ENCODE data around the gene PLSCR1.

PLSCR1 gene

GRCh38 chr3:146473726-146474125, 70.7 kb downstream of the PLSCR1 start:
- DNase-seq (ENCODE audit: low spot score), result no peak

- no peak for DNase-seq (ENCODE audit: low spot score)
Measured at GRCh38 chr3:146472611-146473010, 71.8 kb downstream of the PLSCR1 start.

GRCh38 chr3:146471012-146471411, 73.4 kb downstream of the PLSCR1 start:
- DNase-seq (ENCODE audit: low spot score), result no peak

- no peak for DNase-seq (ENCODE audit: low spot score)
Measured at GRCh38 chr3:146470425-146470990, 73.9 kb downstream of the PLSCR1 start.

GRCh38 chr3:146469150-146470017, 75.0 kb downstream of the PLSCR1 start, which contains the start of gene PLSCR2:
PLSCR2 (minus strand) TSS chr3:146469561; CDS start chr3:146459904, 9,657 bp downstream.
- peak; percentile 73 for DNase-seq (ENCODE audit: low spot score)

GRCh38 chr3:146468671-146469149, 75.7 kb downstream of the PLSCR1 start:
- DNase-seq (ENCODE audit: low spot score), result no peak

- DNase-seq (ENCODE audit: low spot score), result no peak
Measured at GRCh38 chr3:146468234-146468633, 76.2 kb downstream of the PLSCR1 start.

GRCh38 chr3:146466604-146467003, 77.8 kb downstream of the PLSCR1 start:
- DNase-seq (ENCODE audit: low spot score), result no peak

GRCh38 chr3:146465693-146466465, 78.5 kb downstream of the PLSCR1 start:
- DNase-seq (ENCODE audit: low spot score), result no peak

Data from CD4-positive, alpha-beta T cell treated with Interleukin-6 at 100 ng/mL for 8 hours (primary cell).